GM19463 (cell line): ENCODE results near the gene IL9R.
"Not testable (repeated sequence)": the region's sequence is repeated elsewhere in the genome, so short reads cannot be mapped to it uniquely, and the experiment has no call there.

Experiments used
- ATAC-seq: cut with Tn5 transposase; IDR thresholded peaks from one replicate; pipeline ENCODE4 v1.9.1; 2021; ENCODE audit warnings: mild to moderate bottlenecking, moderate library complexity; ENCODE audit not compliant: unreplicated experiment

IL9R gene

DNA sequence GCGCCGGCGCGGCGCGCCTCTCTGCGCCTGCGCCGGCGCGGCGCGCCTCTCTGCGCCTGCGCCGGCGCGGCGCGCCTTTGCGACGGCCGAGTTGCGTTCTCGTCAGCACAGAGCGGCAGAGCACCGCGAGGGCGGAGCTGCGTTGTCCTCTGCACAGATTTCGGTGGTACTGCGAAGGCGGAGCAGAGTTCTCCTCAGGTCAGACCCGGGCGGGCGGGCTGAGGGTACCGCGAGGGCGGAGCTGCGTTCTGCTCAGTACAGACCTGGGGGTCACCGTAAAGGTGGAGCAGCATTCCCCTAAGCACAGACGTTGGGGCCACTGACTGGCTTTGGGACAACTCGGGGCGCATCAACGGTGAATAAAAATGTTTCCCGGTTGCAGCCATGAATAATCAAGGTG lies 31.8 kb downstream of the IL9R start:
- not testable (repeated sequence) for ATAC-seq

DNA sequence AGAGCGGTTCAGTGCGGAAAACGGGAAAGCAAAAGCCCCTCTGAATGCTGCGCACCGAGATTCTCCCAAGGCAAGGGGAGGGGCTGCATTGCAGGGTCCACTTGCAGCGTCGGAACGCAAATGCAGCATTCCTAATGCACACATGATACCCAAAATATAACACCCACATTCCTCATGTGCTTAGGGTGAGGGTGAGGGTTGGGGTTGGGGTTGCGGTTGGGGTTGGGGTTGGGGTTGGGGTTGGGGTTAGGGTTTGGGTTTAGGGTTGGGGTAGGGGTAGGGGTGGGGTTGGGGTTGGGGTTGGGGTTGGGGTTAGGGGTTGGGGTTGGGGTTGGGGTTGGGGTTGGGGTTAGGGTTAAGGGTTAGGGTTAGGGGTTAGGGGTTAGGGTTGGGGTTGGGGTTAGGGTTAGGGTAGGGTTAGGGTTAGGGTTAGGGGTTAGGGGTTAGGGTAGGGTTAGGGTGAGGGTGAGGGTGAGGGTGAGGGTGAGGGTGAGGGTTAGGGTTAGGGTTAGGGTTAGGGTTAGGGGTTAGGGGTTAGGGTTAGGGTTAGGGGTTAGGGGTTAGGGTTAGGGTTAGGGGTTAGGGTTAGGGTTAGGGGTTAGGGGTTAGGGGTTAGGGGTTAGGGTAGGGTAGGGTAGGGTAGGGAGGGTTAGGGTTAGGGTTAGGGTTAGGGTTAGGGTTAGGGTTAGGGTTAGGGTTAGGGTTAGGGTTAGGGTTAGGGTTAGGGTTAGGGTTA lies 32.4 kb downstream of the IL9R start:
- not testable (repeated sequence) for ATAC-seq

DNA sequence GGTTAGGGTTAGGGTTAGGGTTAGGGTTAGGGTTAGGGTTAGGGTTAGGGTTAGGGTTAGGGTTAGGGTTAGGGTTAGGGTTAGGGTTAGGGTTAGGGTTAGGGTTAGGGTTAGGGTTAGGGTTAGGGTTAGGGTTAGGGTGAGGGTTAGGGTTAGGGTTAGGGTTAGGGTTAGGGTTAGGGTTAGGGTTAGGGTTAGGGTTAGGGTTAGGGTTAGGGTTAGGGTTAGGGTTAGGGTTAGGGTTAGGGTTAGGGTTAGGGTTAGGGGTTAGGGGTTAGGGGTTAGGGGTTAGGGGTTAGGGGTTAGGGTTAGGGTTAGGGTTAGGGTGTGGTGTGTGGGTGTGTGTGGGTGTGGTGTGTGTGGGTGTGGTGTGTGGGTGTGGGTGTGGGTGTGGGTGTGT lies 33.0 kb downstream of the IL9R start:
- not testable (repeated sequence) for ATAC-seq
